ENCODE measurements around the gene CCT7. TPM values are rescaled to one million over a fixed set of nuclear protein-coding genes. Genes with fewer than 3 reads are reported as not detected.

Gene CCT7
- total and polyA plus RNA-seq, 2 of the 8 experiments (the other 6 are each of a cell fraction or from before 2014, with no cell fraction given): 440 to 474 TPM

GRCh38 chr2:73239776-73240175, 5.7 kb downstream of the CCT7 start:
- no peak overlapping the region for H3K9ac ChIP-seq (replicated peaks in 1 of 4; ENCODE audit: extremely low read depth in 1 of 4, low read depth in 3 of 4, low read length in 3 of 4)
- no peak overlapping the region for H3K56ac ChIP-seq (replicated peaks; ENCODE audit: insufficient read length, low read depth, low read length)
- no peak for FAIRE-seq
- no peak overlapping the region; the same call in 1 of the 2 replicates for H4K8ac ChIP-seq (ENCODE audit: extremely low read depth, insufficient read depth, low read length)
- H4K5ac ChIP-seq (ENCODE audit: insufficient read length, low read depth, low read length): no peak overlapping the region
- no peaks in the 10 kb centered on the region for H3K27me3 ChIP-seq (replicated peaks in 1 of 4; ENCODE audit: control insufficient read depth in 3 of 4, extremely low read depth in 1 of 4, insufficient read depth in 3 of 4, low read length in 3 of 4)
- peaks cover 9% of the 10 kb centered on the region for H3K23me2 ChIP-seq (ENCODE audit: low read depth, low read length)
- no peak for DNase-seq (ENCODE audit: low read depth in 1 of 2, low spot score in 2 of 2)
- no peak overlapping the region for H2BK12ac ChIP-seq (ENCODE audit: low read depth, low read length)
- no peak overlapping the region for H2AFZ ChIP-seq (ENCODE audit: low read length)
- no peak overlapping the region for H2AK5ac ChIP-seq (ENCODE audit: low read depth, low read length)
- peaks cover 46 to 80% of the 10 kb centered on the region in 2 experiments for H3K79me2 ChIP-seq (ENCODE audit: control insufficient read depth in 1 of 2, insufficient read depth in 2 of 2, low read length in 2 of 2)
- H4K20me1 ChIP-seq (replicated peaks in 1 of 2; ENCODE audit: control insufficient read depth in 1 of 2, insufficient read depth in 2 of 2, low read length in 2 of 2): peaks cover 9 to 34% of the 10 kb centered on the region in 2 experiments
- H2BK15ac ChIP-seq (ENCODE audit: low read length): no peak overlapping the region
- H3K27ac ChIP-seq (ENCODE audit: low read depth, low read length): no peak overlapping the region
- peaks cover 8% of the 10 kb centered on the region for H3K79me1 ChIP-seq (ENCODE audit: low read depth, low read length)
- no peak overlapping the region for H3K4me2 ChIP-seq (ENCODE audit: insufficient read depth in 1 of 2, low read depth in 2 of 2, low read length in 2 of 2)
- whole genome bisulfite sequencing, 2 experiments (ENCODE audit: extremely low coverage in 1 of 2, insufficient coverage in 1 of 2, insufficient read length in 1 of 2, insufficient replicate concordance in 2 of 2, low coverage in 1 of 2, low lambda C conversion rate in 2 of 2, missing lambda C conversion rate in 1 of 2): 88% methylated on average over 3 of the region's 3 CpGs; no CpG with 5 or more reads in 1 of the 2 experiments
- POLR2A ChIA-PET (ENCODE audit: partially characterized antibody): interaction anchor here (1.0 to 7.5 kb wide), 6 partner anchors 8 to 29 kb away, joined by 3 to 105 read pairs (median 9); no protein-coding TSS in a partner anchor
- H2BK5ac ChIP-seq (ENCODE audit: low read depth, low read length): no peak overlapping the region
- H3K36me3 ChIP-seq (ENCODE audit: control insufficient read depth in 2 of 4, insufficient read depth in 4 of 4, low read length in 3 of 4): peaks cover 17 to 60% (median 41%) of the 10 kb centered on the region in 4 experiments
- no peak overlapping the region for H4K91ac ChIP-seq (replicated peaks; ENCODE audit: insufficient read length, low read length)
- no peak overlapping the region for H3K14ac ChIP-seq (ENCODE audit: insufficient read length)
- H3K9me3 ChIP-seq (ENCODE audit: insufficient read depth in 2 of 2, low read depth in 1 of 2, low read length in 1 of 2): no peaks in the 10 kb centered on the region
- no peak overlapping the region for H3K18ac ChIP-seq (ENCODE audit: extremely low read depth, low read length)
- no peak overlapping the region for H2BK120ac ChIP-seq (replicated peaks; ENCODE audit: low read depth, low read length)
- H3K4me1 ChIP-seq (replicated peaks in 1 of 4; ENCODE audit: control insufficient read depth in 3 of 4, insufficient read depth in 4 of 4, low read length in 3 of 4): peaks cover 5 to 18% (median 12%) of the 10 kb centered on the region in 4 experiments; a peak in 5 of 7 replicates
- no peak overlapping the region for H2BK20ac ChIP-seq (ENCODE audit: low read length)
- H3K23ac ChIP-seq (ENCODE audit: insufficient read length): no peak overlapping the region
- no peak overlapping the region for H3K4me3 ChIP-seq (ENCODE audit: extremely low read depth in 1 of 4, insufficient read depth in 2 of 4, low read depth in 3 of 4, low read length in 4 of 4)
- CTCF ChIA-PET (ENCODE audit: partially characterized antibody): interaction anchor here (10.2 kb wide), 1 partner anchor 18 kb away, joined by 51 read pairs; no protein-coding TSS in a partner anchor
- H3K4ac ChIP-seq (replicated peaks; ENCODE audit: insufficient read length, low read depth, low read length): no peak overlapping the region
- TF ChIP-seq CEBPB (IDR thresholded peaks at IDR 0.05; ENCODE audit: low read depth, low read length): no peak
- TF ChIP-seq SP2 (IDR thresholded peaks at IDR 0.05; ENCODE audit: low read length): no peak
- TF ChIP-seq CTBP2 (IDR thresholded peaks at IDR 0.05; ENCODE audit: borderline replicate concordance, insufficient read depth, insufficient read length, low read length): no peak
- TF ChIP-seq, protein P1, sequence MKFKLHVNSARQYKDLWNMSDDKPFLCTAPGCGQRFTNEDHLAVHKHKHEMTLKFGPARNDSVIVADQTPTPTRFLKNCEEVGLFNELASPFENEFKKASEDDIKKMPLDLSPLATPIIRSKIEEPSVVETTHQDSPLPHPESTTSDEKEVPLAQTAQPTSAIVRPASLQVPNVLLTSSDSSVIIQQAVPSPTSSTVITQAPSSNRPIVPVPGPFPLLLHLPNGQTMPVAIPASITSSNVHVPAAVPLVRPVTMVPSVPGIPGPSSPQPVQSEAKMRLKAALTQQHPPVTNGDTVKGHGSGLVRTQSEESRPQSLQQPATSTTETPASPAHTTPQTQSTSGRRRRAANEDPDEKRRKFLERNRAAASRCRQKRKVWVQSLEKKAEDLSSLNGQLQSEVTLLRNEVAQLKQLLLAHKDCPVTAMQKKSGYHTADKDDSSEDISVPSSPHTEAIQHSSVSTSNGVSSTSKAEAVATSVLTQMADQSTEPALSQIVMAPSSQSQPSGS (IDR thresholded peaks at IDR 0.05; ENCODE audit: low read length): no peak
- TF ChIP-seq JUN (IDR thresholded peaks at IDR 0.05; ENCODE audit: low read depth, low read length): no peak
- no peak for TF ChIP-seq JUND (IDR thresholded peaks at IDR 0.05; ENCODE audit: low read length)
- no peak for TF ChIP-seq KDM1A (IDR thresholded peaks at IDR 0.05; ENCODE audit: borderline replicate concordance, low read length)
- TF ChIP-seq BACH1 (IDR thresholded peaks at IDR 0.05; ENCODE audit: low read length): no peak
- no peak for TF ChIP-seq TAF1 (IDR thresholded peaks at IDR 0.05; ENCODE audit: low read depth, low read length)
- TF ChIP-seq TCF12 (IDR thresholded peaks at IDR 0.05; ENCODE audit: low read depth, low read length): no peak
- no peak for TF ChIP-seq HDAC6 (IDR thresholded peaks at IDR 0.05; ENCODE audit: low read depth, low read length)
- no peak for TF ChIP-seq BCL11A (IDR thresholded peaks at IDR 0.05; ENCODE audit: low read depth in 2 of 2, low read length in 2 of 2)
- TF ChIP-seq NRF1 (IDR thresholded peaks at IDR 0.05; ENCODE audit: low read depth, low read length): no peak
- no peak for TF ChIP-seq SP4 (IDR thresholded peaks at IDR 0.05; ENCODE audit: low read length)

Measured in H1 (cell line).